Spinal cord (tissue), 10 donors: ENCODE results near the gene CDR2L. TPM values are rescaled to one million over a fixed set of nuclear protein-coding genes. Genes with fewer than 3 reads are reported as not detected.
"Not testable (repeated sequence)": the region's sequence is repeated elsewhere in the genome, so short reads cannot be mapped to it uniquely, and the experiment has no call there.

Experiments used
- DNase-seq, 6 donors: peaks; one replicate each; pipeline versions ENCODE4 v3.0.0 to v3.0.0-alpha.2; 2013 to 2015; ENCODE audit warnings: low spot score in 6 of 6, low read depth in 4 of 6
- H3K27ac ChIP-seq: one replicate; pipeline ENCODE4 v1.5.1; 2013; ENCODE audit warnings: low read depth, low read length, control low read depth
- H3K27me3 ChIP-seq: one replicate; pipeline ENCODE4 v1.6.1; 2013; ENCODE audit warnings: low read length; ENCODE audit not compliant: control insufficient read depth, insufficient read depth
- H3K36me3 ChIP-seq: one replicate; pipeline ENCODE4 v1.6.1; 2013; ENCODE audit warnings: low read length; ENCODE audit not compliant: control insufficient read depth, insufficient read depth
- H3K4me1 ChIP-seq: one replicate; pipeline ENCODE4 v1.6.1; 2013; ENCODE audit warnings: low read length; ENCODE audit not compliant: control insufficient read depth, insufficient read depth
- H3K4me3 ChIP-seq: one replicate; pipeline ENCODE4 v1.5.1; 2013; ENCODE audit warnings: low read depth, low read length, control low read depth
- H3K9me3 ChIP-seq: one replicate; pipeline ENCODE4 v1.6.1; 2013; ENCODE audit warnings: low read length; ENCODE audit not compliant: control insufficient read depth, insufficient read depth
- WGBS: methylation state at CpG from one replicate; pipeline ENCODE4 v1.1.5; 2013; ENCODE audit warnings: missing lambda C conversion rate; ENCODE audit not compliant: insufficient coverage; 5-methylcytosine and 5-hydroxymethylcytosine counted together
- polyA plus RNA-seq, 2 donors: library from polyadenylated mRNA; unstranded; fragments of 120-200 nt; gene quantifications; one replicate each; pipeline ENCODE4 v1.2.1, GENCODE V29; 2013; ENCODE audit not compliant: insufficient read length in 2 of 2
- total RNA-seq, 2 donors: library from RNA; depleted of rRNA in 1 of 2; stranded (reverse); fragments of 120-200 nt in 1 of 2; fragments of >200 nt in 1 of 2; gene quantifications; one replicate each; pipeline versions ENCODE4 v1.2.3 to v1.2.4, GENCODE V29; 2013 to 2014
- donor health status: healthy.

Gene CDR2L
- total and polyA plus RNA-seq, 4 donors, result 7.3 to 25.4 (median 16.1) TPM

GRCh38 chr17:75033346-75034235 lies 46.2 kb downstream of the CDR2L start:
- no peaks in the 10 kb centered on the region for H3K9me3 ChIP-seq
- H3K27me3 ChIP-seq, result no peaks in the 10 kb centered on the region
- peak overlapping the region; percentile 98 for H3K27ac ChIP-seq
- H3K4me3 ChIP-seq, result peak overlapping the region; percentile 90
- H3K36me3 ChIP-seq, result peaks cover 26% of the 10 kb centered on the region
- peaks cover 39% of the 10 kb centered on the region for H3K4me1 ChIP-seq
- peak in 5 of 6 donors; percentile 86 to 98 (median 92) for DNase-seq
- WGBS, result under 1% methylated on average over 28 of the region's 36 CpGs

GRCh38 chr17:75034236-75034908 lies 46.9 kb downstream of the CDR2L start:
- Histone ChIP-seq H3K27ac (peak overlapping the region; percentile 98), H3K36me3 (peaks cover 32% of the 10 kb centered on the region), H3K4me3 (peak overlapping the region; percentile 90), H3K9me3 (no peaks in the 10 kb centered on the region), H3K4me1 (peaks cover 39% of the 10 kb centered on the region), H3K27me3 (no peaks in the 10 kb centered on the region)
- peak in 4 of 6 donors; percentile 74 to 97 (median 86) for DNase-seq
- WGBS, result under 1% methylated on average over 40 of the region's 43 CpGs

- peak overlapping the region; percentile 45 for H3K27ac ChIP-seq
- WGBS, result 79% methylated on average over 26 of the region's 27 CpGs
- no peaks in the 10 kb centered on the region for H3K27me3 ChIP-seq
- peaks cover 51% of the 10 kb centered on the region for H3K36me3 ChIP-seq
- peak in 2 of 6 donors; percentile 36 to 84 for DNase-seq
- H3K4me3 ChIP-seq, result no peak overlapping the region
- no peaks in the 10 kb centered on the region for H3K9me3 ChIP-seq
- H3K4me1 ChIP-seq, result peaks cover 39% of the 10 kb centered on the region
Observed at GRCh38 chr17:75036643-75037268, 49.3 kb downstream of the CDR2L start.

GRCh38 chr17:75039238-75039637 lies 51.8 kb downstream of the CDR2L start:
- 81% methylated on average over 5 of the region's 5 CpGs for WGBS
- no peak for DNase-seq
- Histone ChIP-seq H3K27ac (no peak overlapping the region), H3K4me1 (peaks cover 19% of the 10 kb centered on the region), H3K9me3 (no peaks in the 10 kb centered on the region), H3K36me3 (peaks cover 58% of the 10 kb centered on the region), H3K4me3 (no peak overlapping the region), H3K27me3 (no peaks in the 10 kb centered on the region)

GRCh38 chr17:75041656-75042280 lies 54.3 kb downstream of the CDR2L start:
- no peak for DNase-seq
- H3K4me1 ChIP-seq, result peaks cover 6% of the 10 kb centered on the region
- peaks cover 45% of the 10 kb centered on the region for H3K36me3 ChIP-seq
- no peaks in the 10 kb centered on the region for H3K27me3 ChIP-seq
- 84% methylated on average over 10 of the region's 12 CpGs for WGBS
- H3K27ac ChIP-seq, result no peak overlapping the region
- H3K4me3 ChIP-seq, result no peak overlapping the region
- H3K9me3 ChIP-seq, result no peaks in the 10 kb centered on the region

GRCh38 chr17:75043789-75044188 lies 56.4 kb downstream of the CDR2L start:
- Histone ChIP-seq H3K36me3 (peaks cover 30% of the 10 kb centered on the region), H3K4me1 (peaks cover 16% of the 10 kb centered on the region)
- DNase-seq, H3K27ac ChIP-seq, H3K4me3 ChIP-seq, H3K27me3 ChIP-seq, H3K9me3 ChIP-seq: not testable (repeated sequence)
- no CpG with 5 or more reads among the region's 5 CpGs for WGBS

- Histone ChIP-seq H3K4me3 (no peak overlapping the region), H3K4me1 (peaks cover 16% of the 10 kb centered on the region), H3K36me3 (peaks cover 24% of the 10 kb centered on the region), H3K27ac (no peak overlapping the region), H3K9me3 (no peaks in the 10 kb centered on the region), H3K27me3 (no peaks in the 10 kb centered on the region)
- 100% methylated on average over 1 of the region's 7 CpGs for WGBS
- no peak for DNase-seq
Observed at GRCh38 chr17:75044716-75045115, 57.3 kb downstream of the CDR2L start.

- H3K27ac ChIP-seq, result peak overlapping the region; percentile 97
- peaks cover 16% of the 10 kb centered on the region for H3K4me1 ChIP-seq
- H3K4me3 ChIP-seq, result peak overlapping the region; percentile 100
- H3K36me3 ChIP-seq, result peaks cover 23% of the 10 kb centered on the region
- H3K9me3 ChIP-seq, DNase-seq, H3K27me3 ChIP-seq: not testable (repeated sequence)
- whole genome bisulfite sequencing, result 6% methylated on average over 12 of the region's 25 CpGs
Observed at GRCh38 chr17:75045946-75046406, 58.5 kb downstream of the CDR2L start.
